NCI-H2196 (cell line): ENCODE data around the gene NOX4.

Experiments
- DNase-seq: peaks from one replicate; lab custom pipeline; 2025; ENCODE audit not compliant: unreplicated experiment; lab: John Stamatoyannopoulos, UW

The NOX4 gene

DNA sequence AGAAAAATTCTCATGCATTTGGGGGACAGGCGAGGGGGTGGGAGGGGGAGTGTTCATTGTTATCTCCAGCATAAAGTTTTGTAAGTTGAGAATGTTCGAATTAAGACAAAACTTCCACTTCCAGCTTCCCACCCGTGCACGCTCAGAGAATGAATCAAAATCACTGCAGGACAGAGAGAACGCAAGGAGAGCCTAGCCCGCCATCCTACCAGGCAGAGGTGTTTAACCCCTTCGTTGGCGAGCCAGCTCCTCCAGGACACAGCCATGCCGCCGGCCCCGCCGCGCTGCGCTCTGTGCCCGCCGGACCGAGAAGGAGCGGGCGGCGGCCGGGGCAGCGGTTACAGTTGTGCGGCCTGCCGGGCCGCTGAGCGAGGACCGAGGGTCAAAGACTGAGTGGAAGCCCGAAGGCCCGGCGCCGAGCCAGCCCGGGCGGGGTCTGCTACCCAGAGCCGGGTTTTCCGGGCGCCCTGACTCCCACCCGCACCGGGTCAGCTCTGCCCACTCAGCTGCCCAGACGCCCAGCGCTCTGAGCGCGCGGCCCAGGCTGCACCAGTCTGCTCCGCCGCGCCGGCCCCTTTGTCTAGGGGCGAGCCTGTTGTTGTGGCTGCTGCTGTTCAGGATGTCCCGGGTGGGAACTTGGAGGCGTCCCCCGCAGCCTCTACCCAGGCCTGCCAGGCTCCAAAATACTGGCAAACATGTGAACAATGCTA lies at the start of gene NOX4:
TSS of gene NOX4 (minus strand) at position 395 of the 710 bp plus-strand sequence. CDS start at position 266, 129 bp downstream.
- DNase-seq: no peak

DNA sequence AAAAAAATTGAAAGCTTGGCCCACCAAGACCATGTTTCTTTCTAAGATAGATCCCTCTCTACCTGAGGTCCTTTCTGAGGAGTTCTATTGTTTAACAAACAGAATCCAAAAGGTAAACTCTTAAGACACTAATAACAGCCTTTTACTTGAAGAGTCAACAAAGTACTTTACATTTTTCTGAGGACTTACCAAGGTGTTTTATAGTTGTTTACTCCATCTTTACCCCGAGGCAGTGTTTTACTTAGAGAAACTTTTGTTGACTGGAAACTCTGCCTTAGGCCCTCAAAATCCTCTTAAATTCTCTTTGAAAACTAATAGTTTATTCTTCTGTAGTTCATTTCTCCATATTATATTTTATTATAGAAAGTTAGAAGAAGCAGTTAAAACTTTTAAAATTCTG lies 49.7 kb upstream of the NOX4 start:
- no peak for DNase-seq

DNA sequence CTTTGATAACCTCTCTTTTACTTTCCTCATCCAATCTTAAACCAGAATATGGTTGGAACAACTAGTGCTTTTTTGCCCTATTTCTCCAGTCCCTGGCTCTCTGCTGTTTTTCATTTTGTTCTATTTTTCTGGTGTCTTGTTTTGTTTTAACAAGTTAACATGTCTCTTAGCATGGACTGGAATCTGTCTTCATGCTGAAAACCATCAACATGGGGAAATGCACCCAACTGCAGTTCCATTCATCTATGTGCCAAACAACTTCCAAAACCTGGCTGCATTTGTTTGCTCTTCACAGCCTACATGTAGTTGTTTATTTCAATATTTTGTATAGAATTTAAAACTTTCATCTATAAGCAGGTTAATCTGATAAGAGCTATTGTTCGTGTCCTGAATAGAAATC lies 46.8 kb upstream of the NOX4 start:
- DNase-seq: no peak

DNA sequence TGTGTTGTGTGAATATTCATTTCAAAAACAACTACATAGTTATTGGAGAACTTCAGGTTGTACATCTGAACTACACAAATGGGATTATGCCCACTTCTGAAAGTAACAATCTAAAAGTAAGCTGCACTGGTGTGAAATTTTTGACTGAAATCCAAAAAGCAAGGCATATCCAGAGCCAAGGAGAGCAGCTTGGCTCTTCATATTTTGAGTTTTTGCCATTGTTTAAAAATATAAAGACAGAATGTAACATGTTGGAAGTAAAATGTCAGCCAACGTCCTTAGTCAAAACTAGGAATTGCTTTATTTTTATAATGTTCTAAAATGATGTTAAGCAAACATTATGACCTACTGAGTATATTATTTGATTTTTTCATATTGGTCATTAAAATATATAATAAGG lies 45.8 kb upstream of the NOX4 start:
- no peak for DNase-seq

DNA sequence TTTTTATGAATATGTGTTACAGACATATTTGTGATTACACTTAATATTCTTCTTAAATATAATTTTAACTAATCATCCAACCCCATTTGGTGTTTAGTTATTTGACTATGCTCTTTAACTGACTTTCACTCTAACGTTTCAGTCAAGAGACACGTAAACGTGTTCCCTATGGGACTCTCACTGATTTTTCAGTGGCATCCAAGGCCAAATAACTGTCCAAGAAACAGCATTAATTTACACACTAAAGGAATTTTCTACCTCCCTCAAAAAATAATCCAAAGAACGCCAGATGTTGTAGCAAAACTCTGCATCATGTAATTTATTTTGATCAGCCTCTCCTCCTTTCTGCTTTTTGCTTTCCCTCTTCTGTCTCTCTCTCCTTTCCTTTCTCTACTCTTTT lies 44.0 kb upstream of the NOX4 start:
- DNase-seq: no peak

DNA sequence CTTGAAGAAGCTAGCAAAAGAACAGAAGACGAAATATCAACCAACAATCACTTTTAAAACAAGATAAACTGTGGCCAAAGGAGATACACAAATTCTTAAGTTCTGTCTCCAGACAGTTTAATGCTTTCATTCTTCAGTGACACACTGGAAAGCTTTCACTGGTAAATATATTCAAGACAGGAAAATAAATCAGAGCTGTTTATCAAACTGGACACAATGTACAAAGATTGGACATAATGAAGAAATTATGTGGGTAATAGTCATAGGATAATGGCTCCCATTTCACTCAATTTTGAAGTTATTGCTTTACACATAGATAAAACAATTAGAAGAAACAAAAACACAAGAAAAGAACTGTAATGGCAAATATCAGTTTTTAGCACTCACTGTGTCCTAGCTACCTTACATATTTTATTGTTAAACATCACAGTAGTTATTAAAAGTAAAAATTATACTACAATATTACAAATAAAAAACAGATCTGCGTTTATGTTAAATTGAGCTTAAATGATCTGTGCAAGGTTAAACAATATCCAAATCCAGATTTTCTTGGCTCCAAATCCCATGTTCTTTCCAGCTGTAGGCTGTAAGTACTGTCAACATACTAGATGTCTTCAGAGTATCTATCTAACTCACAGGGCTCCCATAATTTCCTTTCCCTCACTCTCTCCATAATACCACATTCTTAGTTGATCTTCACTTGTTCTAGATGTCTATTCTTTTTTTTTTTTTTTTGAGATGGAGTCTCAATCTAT lies 38.6 kb upstream of the NOX4 start:
- DNase-seq: no peak

DNA sequence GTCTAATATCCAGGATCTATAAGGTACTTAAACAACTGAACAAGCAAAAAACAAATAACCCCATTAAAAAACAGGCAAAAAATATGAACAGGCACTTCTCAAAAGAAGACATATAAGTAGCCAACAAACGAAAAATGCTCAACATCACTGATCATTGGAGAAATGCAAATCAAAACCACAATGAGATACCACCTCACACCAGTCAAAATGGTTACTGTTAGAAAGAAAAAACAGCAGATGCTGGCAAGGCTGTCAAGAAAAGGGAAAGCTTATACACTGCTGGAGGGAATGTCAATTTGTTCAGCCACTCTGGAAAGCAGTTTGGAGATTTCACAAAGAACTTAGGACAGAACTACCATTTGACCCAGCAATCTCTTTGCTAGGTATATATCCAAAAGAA lies 30.6 kb upstream of the NOX4 start:
- DNase-seq: no peak

DNA sequence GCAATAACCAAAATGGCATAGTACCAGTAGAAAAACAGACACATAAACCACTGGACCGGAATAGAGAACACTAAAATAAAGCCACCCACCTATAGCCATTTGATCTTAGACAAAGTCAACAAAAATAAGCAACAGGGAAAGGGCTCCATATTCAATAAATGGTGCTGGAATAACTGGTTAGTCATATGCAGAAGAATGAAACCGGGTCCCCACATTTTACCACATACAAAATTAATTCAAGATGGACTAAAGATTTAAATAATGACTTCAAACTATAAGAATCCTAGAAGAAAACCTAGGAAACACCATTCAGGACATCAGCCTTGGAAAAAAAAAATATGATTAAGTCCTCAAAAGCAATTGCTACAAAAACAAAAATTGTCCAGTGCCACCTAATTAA lies 30.1 kb upstream of the NOX4 start:
- no peak for DNase-seq

DNA sequence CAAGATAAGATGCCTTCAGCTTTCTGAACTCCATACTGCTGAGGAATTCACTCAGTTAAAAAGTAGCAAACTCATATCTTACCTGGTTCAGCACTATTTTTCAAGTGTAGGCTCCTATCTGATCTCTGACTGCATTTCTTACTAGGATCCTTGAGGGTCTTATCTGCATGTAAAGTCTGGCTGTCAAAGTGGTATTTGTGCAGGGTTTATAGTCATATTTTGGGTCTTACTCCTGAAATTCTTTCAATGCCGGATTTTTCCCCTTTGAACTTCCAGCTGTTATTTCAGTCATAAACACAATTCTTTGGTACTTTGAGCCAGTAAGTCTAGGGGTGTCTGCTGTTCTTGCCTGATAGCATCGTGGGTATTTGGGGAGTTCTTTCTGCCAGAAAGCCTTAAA lies 25.3 kb upstream of the NOX4 start:
- DNase-seq: no peak

DNA sequence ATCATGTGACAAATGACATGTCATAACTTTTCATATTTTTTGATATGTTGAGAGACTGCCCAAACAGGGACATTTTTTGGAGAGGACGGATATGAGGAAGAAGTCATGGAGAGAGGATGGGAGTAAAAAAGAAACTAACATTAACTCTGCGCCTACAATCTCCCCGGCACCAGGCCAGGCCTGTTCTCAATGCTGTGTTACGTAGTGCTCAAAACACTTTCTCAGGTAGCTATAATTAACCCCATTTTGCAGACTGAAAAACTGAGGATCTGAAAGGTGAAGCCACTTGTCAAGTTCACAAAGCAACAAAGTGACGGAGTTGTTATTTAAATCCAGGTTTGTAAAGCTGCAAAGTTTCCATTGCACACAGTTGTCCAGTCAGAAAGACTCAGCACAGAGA lies 17.4 kb upstream of the NOX4 start:
- DNase-seq: no peak

DNA sequence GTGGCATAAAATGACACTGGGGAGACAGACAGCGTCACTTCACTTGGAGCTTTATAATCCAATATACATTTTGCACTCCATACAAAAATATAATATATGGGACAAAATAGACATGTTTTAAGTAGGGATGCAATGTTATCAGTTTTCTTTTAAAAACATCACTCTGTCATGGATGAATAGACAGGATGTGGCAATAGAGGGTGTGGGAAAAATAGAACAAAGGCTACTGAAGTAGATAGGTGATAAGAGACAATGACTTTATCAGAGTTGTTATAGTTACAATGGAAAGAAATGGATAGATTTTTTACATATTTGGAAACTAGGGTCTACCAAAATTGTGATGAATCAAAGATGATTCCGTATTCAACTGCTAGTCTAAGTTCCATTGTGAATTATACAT lies 13.1 kb upstream of the NOX4 start:
- DNase-seq: no peak

DNA sequence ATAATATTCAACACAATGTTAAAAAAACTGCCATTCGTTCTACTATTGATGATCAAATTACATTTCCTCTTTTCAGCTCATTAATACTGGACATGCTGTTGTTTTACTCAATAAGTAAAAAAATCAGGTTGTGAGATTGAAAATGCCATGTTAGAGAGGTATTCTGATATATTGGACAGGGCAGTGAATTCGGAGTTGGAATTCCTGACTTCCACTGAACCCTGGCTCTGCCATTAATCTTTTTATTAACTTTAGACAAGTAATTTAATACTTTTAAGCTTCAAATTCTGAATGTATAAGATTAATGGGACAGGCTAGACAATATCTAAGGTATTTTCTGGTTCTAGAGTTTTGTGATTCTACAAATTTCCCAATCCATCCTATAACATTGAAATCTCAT lies 12.2 kb upstream of the NOX4 start:
- DNase-seq: no peak

DNA sequence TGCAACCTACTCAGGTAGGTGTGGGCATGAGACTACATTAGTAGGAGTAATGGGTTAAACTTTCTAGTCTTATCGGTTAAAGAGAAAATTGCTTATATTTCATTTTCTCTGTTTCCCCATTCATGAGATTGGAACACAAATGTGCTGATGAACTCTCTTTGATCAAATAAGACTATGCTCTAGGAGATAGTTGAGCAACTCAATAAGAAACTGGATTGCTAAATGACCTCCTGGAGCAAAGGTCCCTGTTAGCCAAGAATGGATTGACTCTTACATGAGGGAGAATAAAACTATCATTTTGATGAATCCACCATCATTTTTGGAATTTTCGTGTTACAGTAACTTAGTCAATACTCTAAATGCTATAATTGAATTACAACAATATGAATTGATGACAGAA lies 11.1 kb upstream of the NOX4 start:
- no peak for DNase-seq

DNA sequence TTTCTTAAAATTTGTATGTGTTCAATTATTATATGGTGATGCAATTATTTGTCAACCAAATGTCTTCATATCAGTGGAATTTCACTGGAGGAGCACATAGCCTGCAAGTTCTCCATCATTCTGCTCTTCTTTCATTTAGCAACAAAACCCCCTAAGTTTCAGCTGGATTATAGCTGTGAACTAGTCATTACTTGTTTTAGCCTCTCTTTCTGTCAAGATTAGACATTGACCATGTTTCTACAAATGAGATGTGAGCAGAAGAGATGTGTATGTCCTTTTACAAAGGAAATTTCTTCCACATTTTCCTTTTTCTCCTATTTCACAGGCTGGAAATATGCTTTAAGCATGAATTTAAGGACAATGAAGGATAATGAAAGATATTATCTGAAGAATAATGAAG lies 9.2 kb upstream of the NOX4 start:
- no peak for DNase-seq

DNA sequence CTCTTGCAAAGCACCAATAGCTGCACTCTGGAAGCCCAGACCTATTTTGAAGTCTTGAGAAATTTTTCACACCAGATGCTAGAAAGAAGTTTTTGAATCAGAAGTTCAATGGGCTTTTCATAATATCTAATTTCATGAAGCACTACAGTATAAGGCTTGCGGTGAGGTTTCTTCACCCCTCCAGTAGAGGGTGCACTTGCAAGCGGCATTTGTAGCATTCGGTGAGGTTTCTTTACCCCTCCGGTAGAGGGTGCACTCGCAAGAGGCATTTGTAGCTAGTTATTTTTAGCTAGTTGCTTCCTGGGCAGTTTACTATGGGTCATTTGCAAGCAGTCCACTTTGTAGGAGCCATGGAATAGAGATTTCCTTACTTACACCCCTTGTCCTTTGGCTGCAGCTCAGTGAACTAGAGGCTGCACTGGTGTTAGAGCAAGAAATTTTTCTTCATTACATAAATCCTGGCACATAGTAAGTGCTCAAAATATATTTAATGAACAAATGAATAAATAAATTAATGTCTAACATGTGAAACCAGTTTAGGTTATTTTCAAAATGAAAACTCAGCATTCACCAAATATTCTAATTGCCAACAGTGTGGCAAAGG lies 7.8 kb upstream of the NOX4 start:
- no peak for DNase-seq

DNA sequence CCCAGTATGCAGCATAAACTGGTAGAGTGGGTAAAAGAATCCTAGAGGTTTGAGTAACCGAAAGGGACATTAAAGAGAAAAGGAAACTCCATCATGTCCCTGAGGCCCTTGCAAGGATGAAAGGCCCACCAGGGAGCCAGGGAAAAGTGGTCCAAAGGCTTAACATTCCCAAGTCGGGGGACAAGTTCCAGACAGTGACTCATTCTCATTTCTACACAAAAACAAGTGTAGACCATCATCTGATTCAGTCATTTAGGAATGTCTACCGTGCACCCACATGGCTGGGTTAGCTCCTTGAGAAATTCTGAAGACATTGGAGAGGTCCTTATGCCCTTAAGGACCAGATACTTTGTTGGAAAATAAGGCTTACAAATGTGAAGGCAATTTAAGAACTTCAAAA lies 4.8 kb upstream of the NOX4 start:
- no peak for DNase-seq

DNA sequence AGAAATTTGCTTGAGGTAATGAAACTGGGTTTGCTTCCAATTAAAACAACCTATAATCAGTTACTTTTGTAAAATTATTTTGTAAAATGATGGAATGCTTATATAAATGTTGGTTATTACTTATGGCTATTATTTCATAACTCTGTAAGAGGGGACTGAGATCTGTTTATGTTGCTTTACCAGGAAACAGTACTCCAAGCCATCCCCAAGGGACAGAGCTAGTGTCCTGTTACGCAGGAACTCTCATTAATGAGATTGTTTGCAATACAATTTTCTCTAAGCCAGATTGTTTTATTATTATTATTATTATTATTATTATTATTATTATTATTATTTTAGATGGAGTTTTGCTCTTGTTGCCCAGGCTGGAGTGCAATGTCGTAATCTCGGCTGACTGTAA lies 2.3 kb upstream of the NOX4 start:
- no peak for DNase-seq

DNA sequence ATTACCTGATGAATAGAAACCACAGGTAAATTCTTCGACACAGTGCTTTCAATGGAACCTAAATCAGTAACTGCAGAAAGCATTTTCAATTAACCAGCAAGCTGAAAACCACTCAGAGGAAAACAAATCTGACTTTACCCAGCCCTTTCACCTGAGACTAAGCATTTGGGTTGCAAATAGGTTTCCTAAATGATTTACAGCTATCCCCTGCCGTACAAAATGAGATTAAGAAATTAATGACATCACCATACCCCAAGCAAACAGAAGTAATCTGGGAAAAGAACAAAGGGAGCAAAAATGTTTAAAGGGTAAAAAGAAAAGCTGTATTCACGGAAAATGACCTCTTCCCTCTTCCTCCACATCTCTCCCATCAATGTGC lies 584 bp downstream of the NOX4 start:
- DNase-seq: no peak

DNA sequence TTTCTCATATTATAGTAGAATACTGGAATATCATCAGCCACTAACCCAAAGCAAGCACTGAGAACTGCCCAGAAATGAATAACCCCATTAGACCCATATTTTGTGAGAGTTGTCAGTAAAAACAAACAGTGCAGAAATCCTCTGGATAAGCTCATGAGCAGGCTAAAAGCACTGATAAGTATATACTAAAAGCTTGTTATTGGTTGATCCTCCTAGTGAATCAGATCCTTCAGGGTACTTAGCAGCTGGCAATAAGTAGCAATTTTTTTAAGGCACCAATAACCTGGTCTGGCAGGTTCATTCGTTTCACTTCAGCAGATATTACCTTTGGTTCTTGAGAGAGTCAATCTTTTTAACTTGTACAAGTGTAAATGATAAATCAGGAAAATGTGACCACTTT lies 1.2 kb downstream of the NOX4 start:
- DNase-seq: no peak

DNA sequence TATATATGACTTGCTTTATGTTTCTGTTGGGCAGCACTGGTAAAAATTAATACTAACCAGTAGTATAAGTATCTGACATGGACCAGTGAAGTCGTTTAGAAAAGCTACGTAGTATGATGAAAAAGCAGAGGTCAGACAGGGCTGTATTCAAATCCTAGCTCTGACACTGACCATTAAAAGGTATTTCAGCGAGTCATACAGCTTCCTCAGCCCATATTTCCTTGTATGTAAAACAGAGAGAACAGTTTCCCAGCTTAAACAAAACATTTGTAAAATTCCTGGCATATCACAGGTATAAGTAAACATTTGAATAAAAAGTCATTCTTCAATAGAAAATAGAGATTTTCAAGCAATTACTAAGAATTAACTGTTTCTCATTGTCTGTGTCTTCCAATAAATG lies 4.2 kb downstream of the NOX4 start:
- DNase-seq: no peak

DNA sequence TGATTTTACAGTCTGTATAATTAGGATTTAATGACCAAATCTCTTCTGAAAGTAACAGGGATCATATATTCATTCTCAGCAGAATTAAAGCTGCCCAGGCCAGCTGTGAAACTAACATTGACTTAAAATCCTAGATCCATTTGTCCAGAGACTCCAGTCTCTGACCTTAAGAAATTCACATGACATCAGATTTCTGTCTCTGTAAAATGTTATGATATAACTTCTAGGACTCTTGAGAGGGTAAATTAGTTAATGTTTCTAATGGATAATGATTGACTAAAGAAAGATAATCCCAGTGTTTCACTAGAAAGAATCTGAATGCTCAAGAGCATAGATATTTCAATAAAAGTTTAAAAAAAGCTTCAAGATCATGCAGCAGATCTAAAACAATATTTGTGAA lies 6.3 kb downstream of the NOX4 start:
- DNase-seq: no peak

DNA sequence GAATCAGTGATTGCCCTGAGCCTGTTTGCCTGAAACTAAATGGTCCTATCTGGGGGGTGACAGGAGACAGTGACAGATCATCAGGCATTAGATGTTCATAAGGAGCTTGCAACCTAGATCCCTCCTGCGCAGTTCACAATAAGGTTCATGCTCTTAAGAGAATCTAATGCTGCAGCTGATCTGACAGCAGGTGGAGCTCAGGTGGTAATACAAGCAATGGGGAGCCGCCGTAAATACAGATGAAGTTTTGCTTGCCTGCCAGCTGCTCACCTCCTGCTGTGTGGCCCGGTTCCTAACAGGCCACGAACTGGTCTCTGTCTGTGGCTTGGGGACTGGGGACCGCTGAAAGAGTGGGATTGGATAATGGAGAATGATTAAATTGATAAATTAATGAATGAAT lies 14.0 kb downstream of the NOX4 start:
- peak; percentile 4 for DNase-seq
